Epithelial cell of esophagus (primary cell): ENCODE results near the gene FLT3.

Source experiments
- DNase-seq: peaks from one replicate; pipeline ENCODE4 v3.0.0; 2010; ENCODE audit warnings: low read depth
- H3K4me3 ChIP-seq: 2 replicates; pipeline ENCODE4 v1.5.1; 2011; ENCODE audit warnings: mild to moderate bottlenecking, low read length, control low read depth
- CTCF ChIP-seq: IDR thresholded peaks from 2 replicates; pipeline ENCODE4 v1.5.1; 2011; ENCODE audit warnings: low read depth, mild to moderate bottlenecking, low read length, control low read depth, inconsistent platforms; ENCODE audit not compliant: insufficient read depth; ENCODE audit errors: missing control alignments

Gene FLT3

GRCh38 chr13:27982361-27982760 is 118.0 kb downstream of the FLT3 start:
- no peak for DNase-seq
- no peak overlapping the region for H3K4me3 ChIP-seq
- TF ChIP-seq CTCF = no peak

- no peak overlapping the region for H3K4me3 ChIP-seq
- no peak for TF ChIP-seq CTCF
- no peak for DNase-seq
Observed at GRCh38 chr13:27981006-27981708, 119.2 kb downstream of the FLT3 start.

GRCh38 chr13:27980280-27980998 is 119.9 kb downstream of the FLT3 start:
- no peak for DNase-seq

GRCh38 chr13:27979765-27980279 is 120.6 kb downstream of the FLT3 start:
- DNase-seq = no peak
- TF ChIP-seq CTCF = no peak
- no peak overlapping the region for H3K4me3 ChIP-seq

More at GRCh38 chr13:27980280-27980998, 119.9 kb downstream of the FLT3 start:
- TF ChIP-seq CTCF = no peak
- H3K4me3 ChIP-seq = no peak overlapping the region

- H3K4me3 ChIP-seq = no peak overlapping the region
- TF ChIP-seq CTCF = no peak
- DNase-seq = no peak
Observed at GRCh38 chr13:27979001-27979643, 121.3 kb downstream of the FLT3 start.

GRCh38 chr13:27978301-27978968 is 121.9 kb downstream of the FLT3 start:
- no peak overlapping the region for H3K4me3 ChIP-seq
- DNase-seq = no peak
- TF ChIP-seq CTCF = no peak
